ENCODE results near the gene HDAC4.

GRCh38 chr2:239321596-239322415, 79.0 kb downstream of the HDAC4 start:
- TF ChIP-seq POLR2A (IDR thresholded peaks at IDR 0.05) = no peak
- TF ChIP-seq, protein P1, sequence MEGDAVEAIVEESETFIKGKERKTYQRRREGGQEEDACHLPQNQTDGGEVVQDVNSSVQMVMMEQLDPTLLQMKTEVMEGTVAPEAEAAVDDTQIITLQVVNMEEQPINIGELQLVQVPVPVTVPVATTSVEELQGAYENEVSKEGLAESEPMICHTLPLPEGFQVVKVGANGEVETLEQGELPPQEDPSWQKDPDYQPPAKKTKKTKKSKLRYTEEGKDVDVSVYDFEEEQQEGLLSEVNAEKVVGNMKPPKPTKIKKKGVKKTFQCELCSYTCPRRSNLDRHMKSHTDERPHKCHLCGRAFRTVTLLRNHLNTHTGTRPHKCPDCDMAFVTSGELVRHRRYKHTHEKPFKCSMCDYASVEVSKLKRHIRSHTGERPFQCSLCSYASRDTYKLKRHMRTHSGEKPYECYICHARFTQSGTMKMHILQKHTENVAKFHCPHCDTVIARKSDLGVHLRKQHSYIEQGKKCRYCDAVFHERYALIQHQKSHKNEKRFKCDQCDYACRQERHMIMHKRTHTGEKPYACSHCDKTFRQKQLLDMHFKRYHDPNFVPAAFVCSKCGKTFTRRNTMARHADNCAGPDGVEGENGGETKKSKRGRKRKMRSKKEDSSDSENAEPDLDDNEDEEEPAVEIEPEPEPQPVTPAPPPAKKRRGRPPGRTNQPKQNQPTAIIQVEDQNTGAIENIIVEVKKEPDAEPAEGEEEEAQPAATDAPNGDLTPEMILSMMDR (IDR thresholded peaks at IDR 0.05) = no peak

Measured in testis (tissue), 2 donors.